ENCODE data around the gene GABRB3. TPM values are rescaled to one million over a fixed set of nuclear protein-coding genes. Genes with fewer than 3 reads are reported as not detected.

GABRB3 gene
- polyA plus RNA-seq, 1 donor from 2014 or later: 78.3 TPM

DNA sequence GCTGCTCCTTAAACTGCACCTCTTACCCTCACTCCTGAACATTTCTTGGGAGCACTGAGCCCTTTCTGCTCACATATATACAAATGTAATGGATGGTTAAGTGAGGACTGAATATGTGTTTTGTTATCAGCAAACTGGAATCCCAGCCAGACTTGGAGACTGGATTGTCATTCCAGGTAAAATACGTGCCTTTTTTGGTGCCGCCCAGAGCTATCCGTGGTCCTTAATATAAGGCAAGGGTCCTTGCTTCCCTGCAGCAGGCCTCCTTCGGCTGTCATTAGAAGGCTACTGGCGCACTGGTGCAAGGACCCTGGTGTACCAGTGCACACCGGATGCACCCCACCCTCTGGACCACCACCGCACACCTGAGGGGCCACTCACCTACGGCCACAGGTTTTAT, 1.1 kb upstream of the GABRB3 start:
- H3K27me3 ChIP-seq (ENCODE audit: insufficient read depth, low read depth, low read length): no peaks in the 10 kb centered on the region
- H3K4me3 ChIP-seq (ENCODE audit: low read length): peak overlapping the region; percentile 66
- peaks cover 5% of the 10 kb centered on the region for H3F3A ChIP-seq (ENCODE audit: insufficient read depth, low read length, poor library complexity, severe bottlenecking)
- H3K9me2 ChIP-seq (ENCODE audit: insufficient read depth, low read length): no peaks in the 10 kb centered on the region
- TF ChIP-seq EZH2 (IDR thresholded peaks at IDR 0.05; ENCODE audit: borderline replicate concordance, insufficient read depth, low read length, poor library complexity, severe bottlenecking): no peak
- TF ChIP-seq, protein P1, sequence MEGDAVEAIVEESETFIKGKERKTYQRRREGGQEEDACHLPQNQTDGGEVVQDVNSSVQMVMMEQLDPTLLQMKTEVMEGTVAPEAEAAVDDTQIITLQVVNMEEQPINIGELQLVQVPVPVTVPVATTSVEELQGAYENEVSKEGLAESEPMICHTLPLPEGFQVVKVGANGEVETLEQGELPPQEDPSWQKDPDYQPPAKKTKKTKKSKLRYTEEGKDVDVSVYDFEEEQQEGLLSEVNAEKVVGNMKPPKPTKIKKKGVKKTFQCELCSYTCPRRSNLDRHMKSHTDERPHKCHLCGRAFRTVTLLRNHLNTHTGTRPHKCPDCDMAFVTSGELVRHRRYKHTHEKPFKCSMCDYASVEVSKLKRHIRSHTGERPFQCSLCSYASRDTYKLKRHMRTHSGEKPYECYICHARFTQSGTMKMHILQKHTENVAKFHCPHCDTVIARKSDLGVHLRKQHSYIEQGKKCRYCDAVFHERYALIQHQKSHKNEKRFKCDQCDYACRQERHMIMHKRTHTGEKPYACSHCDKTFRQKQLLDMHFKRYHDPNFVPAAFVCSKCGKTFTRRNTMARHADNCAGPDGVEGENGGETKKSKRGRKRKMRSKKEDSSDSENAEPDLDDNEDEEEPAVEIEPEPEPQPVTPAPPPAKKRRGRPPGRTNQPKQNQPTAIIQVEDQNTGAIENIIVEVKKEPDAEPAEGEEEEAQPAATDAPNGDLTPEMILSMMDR (IDR thresholded peaks at IDR 0.05; ENCODE audit: poor library complexity, severe bottlenecking): no peak
- no peak for TF ChIP-seq EP300 (conservative IDR thresholded peaks at IDR 0.05; ENCODE audit: poor library complexity, severe bottlenecking)
- no peak for TF ChIP-seq RAD21 (conservative IDR thresholded peaks at IDR 0.05)
- TF ChIP-seq SMC3 (conservative IDR thresholded peaks at IDR 0.05; ENCODE audit: poor library complexity): no peak
- peak; percentile 3 for TF ChIP-seq TAF1 (IDR thresholded peaks at IDR 0.05; ENCODE audit: low read depth)
- peaks cover 30% of the 10 kb centered on the region for H3K79me2 ChIP-seq (replicated peaks; ENCODE audit: insufficient read depth, low read length)
- H3K27ac ChIP-seq (ENCODE audit: low read length): peak overlapping the region; percentile 64
- peaks cover 4% of the 10 kb centered on the region for H4K20me1 ChIP-seq (ENCODE audit: insufficient read depth)
- no peak overlapping the region for H2AFZ ChIP-seq (ENCODE audit: low read depth, low read length)
- H3K9ac ChIP-seq (ENCODE audit: low read length): peak overlapping the region; percentile 81
- peaks cover 4% of the 10 kb centered on the region for H3K36me3 ChIP-seq (ENCODE audit: insufficient read depth, low read length)
- H3K9me3 ChIP-seq (ENCODE audit: low read length): no peaks in the 10 kb centered on the region
- peak overlapping the region; percentile 72 for H3K4me2 ChIP-seq (ENCODE audit: low read length)

DNA sequence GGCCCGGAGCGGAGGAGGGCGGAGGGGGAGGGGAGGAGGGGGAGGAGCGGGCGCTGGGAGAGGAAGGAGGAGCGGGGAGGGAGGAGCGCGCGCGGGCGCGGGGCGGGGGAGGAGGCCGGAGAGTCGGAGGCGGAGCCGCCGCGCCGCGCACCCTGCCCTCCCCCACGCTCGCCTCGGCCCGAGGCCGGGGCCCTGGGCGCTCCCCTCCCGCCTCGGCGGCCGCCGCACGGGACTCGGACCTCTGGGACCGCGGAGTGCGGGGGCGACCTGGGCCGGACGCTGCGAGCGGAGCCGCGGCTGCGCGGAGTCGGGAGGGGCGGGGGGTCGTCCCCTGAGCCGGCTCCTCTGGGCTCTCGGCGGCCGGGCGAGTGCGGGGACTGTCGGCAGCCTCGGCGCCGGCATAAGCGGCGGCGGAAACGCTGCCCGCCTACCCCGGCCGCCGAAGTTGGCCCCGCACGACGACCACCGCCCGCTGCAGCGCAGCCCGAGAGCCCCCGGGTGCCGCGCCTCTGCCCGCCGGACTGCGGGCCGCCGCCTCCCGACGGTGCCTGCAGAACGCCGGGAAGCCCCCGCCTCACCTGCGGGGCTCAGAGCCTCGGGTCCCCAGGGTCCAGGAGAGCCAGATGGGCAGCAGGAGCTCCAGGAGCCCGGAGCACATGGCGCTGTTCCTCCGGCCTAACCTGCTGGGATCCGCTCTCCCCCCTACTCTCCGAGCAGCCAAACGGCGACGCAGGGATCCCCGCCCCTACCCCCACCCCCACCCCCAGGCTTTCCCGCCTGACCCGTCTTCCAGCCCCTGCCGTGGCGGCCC, 406 bp upstream of the GABRB3 start:
- peaks cover 5% of the 10 kb centered on the region for H3F3A ChIP-seq (ENCODE audit: insufficient read depth, low read length, poor library complexity, severe bottlenecking)
- no peaks in the 10 kb centered on the region for H3K9me2 ChIP-seq (ENCODE audit: insufficient read depth, low read length)
- H3K27ac ChIP-seq (ENCODE audit: low read length): peak overlapping the region; percentile 64
- H3K4me2 ChIP-seq (ENCODE audit: low read length): peak overlapping the region; percentile 72
- peaks cover 4% of the 10 kb centered on the region for H4K20me1 ChIP-seq (ENCODE audit: insufficient read depth)
- no peak overlapping the region for H2AFZ ChIP-seq (ENCODE audit: low read depth, low read length)
- peak overlapping the region; percentile 91 for H3K9ac ChIP-seq (ENCODE audit: low read length)
- no peaks in the 10 kb centered on the region for H3K9me3 ChIP-seq (ENCODE audit: low read length)
- peaks cover 37% of the 10 kb centered on the region for H3K79me2 ChIP-seq (replicated peaks; ENCODE audit: insufficient read depth, low read length)
- TF ChIP-seq RAD21 (conservative IDR thresholded peaks at IDR 0.05) (peak; percentile 36), SMC3 (conservative IDR thresholded peaks at IDR 0.05; ENCODE audit: poor library complexity) (no peak), EZH2 (IDR thresholded peaks at IDR 0.05; ENCODE audit: borderline replicate concordance, insufficient read depth, low read length, poor library complexity, severe bottlenecking) (no peak), POLR2AphosphoS5 (IDR thresholded peaks at IDR 0.05) (no peak), MXI1 (conservative IDR thresholded peaks at IDR 0.05; ENCODE audit: poor library complexity, severe bottlenecking) (peak; percentile 71), EP300 (conservative IDR thresholded peaks at IDR 0.05; ENCODE audit: poor library complexity, severe bottlenecking) (peak; percentile 21), TAF1 (IDR thresholded peaks at IDR 0.05; ENCODE audit: low read depth) (peak; percentile 20)
- TF ChIP-seq, protein P1 (IDR thresholded peaks at IDR 0.05; ENCODE audit: poor library complexity, severe bottlenecking): no peak
- TF ChIP-seq, protein P2, sequence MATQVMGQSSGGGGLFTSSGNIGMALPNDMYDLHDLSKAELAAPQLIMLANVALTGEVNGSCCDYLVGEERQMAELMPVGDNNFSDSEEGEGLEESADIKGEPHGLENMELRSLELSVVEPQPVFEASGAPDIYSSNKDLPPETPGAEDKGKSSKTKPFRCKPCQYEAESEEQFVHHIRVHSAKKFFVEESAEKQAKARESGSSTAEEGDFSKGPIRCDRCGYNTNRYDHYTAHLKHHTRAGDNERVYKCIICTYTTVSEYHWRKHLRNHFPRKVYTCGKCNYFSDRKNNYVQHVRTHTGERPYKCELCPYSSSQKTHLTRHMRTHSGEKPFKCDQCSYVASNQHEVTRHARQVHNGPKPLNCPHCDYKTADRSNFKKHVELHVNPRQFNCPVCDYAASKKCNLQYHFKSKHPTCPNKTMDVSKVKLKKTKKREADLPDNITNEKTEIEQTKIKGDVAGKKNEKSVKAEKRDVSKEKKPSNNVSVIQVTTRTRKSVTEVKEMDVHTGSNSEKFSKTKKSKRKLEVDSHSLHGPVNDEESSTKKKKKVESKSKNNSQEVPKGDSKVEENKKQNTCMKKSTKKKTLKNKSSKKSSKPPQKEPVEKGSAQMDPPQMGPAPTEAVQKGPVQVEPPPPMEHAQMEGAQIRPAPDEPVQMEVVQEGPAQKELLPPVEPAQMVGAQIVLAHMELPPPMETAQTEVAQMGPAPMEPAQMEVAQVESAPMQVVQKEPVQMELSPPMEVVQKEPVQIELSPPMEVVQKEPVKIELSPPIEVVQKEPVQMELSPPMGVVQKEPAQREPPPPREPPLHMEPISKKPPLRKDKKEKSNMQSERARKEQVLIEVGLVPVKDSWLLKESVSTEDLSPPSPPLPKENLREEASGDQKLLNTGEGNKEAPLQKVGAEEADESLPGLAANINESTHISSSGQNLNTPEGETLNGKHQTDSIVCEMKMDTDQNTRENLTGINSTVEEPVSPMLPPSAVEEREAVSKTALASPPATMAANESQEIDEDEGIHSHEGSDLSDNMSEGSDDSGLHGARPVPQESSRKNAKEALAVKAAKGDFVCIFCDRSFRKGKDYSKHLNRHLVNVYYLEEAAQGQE (IDR thresholded peaks at IDR 0.05; ENCODE audit: borderline replicate concordance): peak; percentile 21
- H3K27me3 ChIP-seq (ENCODE audit: insufficient read depth, low read depth, low read length): no peaks in the 10 kb centered on the region
- peaks cover 7% of the 10 kb centered on the region for H3K36me3 ChIP-seq (ENCODE audit: insufficient read depth, low read length)
- H3K4me3 ChIP-seq (ENCODE audit: low read length): peak overlapping the region; percentile 89
